Fibroblast of lung (primary cell): ENCODE results near the gene NAB1. TPM values are rescaled to one million over a fixed set of nuclear protein-coding genes. Genes with fewer than 3 reads are reported as not detected.
"Not testable (repeated sequence)": the region's sequence is repeated elsewhere in the genome, so short reads cannot be mapped to it uniquely, and the experiment has no call there.

Experiments used
- DNase-seq, 2 donors: peaks; one replicate each; pipeline versions ENCODE4 v3.0.0 to v3.0.0-alpha.2; 2010; ENCODE audit warnings: low read depth in 2 of 2
- H2AFZ ChIP-seq: 2 replicates; pipeline ENCODE4 v1.5.1; 2012; ENCODE audit warnings: low read length, control low read depth, inconsistent platforms
- H3K27ac ChIP-seq: 2 replicates; pipeline ENCODE4 v1.5.1; 2011; ENCODE audit warnings: low read length, control low read depth; ENCODE audit not compliant: insufficient read depth
- H3K27me3 ChIP-seq: 2 replicates; pipeline ENCODE4 v1.5.1; 2011; ENCODE audit warnings: mild to moderate bottlenecking, low read length; ENCODE audit not compliant: control insufficient read depth, insufficient read depth
- H3K36me3 ChIP-seq: 2 replicates; pipeline ENCODE4 v1.5.1; 2011; ENCODE audit warnings: low read length; ENCODE audit not compliant: control insufficient read depth, insufficient read depth
- H3K4me1 ChIP-seq: 2 replicates; pipeline ENCODE4 v1.5.1; 2011; ENCODE audit warnings: low read length; ENCODE audit not compliant: control insufficient read depth, insufficient read depth; ENCODE audit errors: extremely low read depth
- H3K4me2 ChIP-seq: 2 replicates; pipeline ENCODE4 v1.5.1; 2011; ENCODE audit warnings: low read length, control low read depth; ENCODE audit not compliant: insufficient read depth; ENCODE audit errors: extremely low read depth
- H3K4me3 ChIP-seq, 4 experiments: fragments of 200-600 bp in 1 of 4; sonication (generic) in 1 of 4; replicated peaks in 1 of 4; 2 replicates each; pipeline ENCODE4 v1.5.1; 2011 to 2016; ENCODE audit warnings: low read length in 4 of 4, low read depth in 3 of 4, mild to moderate bottlenecking in 3 of 4, control low read depth in 2 of 4, inconsistent platforms in 1 of 4, mixed read lengths in 1 of 4; ENCODE audit not compliant: insufficient read depth in 1 of 4; ENCODE audit errors: control extremely low read depth in 1 of 4
- H3K79me2 ChIP-seq: 2 replicates; pipeline ENCODE4 v1.5.1; 2012; ENCODE audit warnings: mild to moderate bottlenecking, low read length, inconsistent platforms; ENCODE audit not compliant: control insufficient read depth, insufficient read depth
- H3K9ac ChIP-seq: 2 replicates; pipeline ENCODE4 v1.5.1; 2011; ENCODE audit warnings: mild to moderate bottlenecking, low read length, control low read depth; ENCODE audit not compliant: insufficient read depth
- H3K9me3 ChIP-seq: 2 replicates; pipeline ENCODE4 v1.5.1; 2012; ENCODE audit warnings: low read depth, low read length; ENCODE audit not compliant: control insufficient read depth, insufficient read depth
- H4K20me1 ChIP-seq: 2 replicates; pipeline ENCODE4 v1.5.1; 2011; ENCODE audit warnings: low read length; ENCODE audit not compliant: control insufficient read depth, insufficient read depth; ENCODE audit errors: extremely low read depth
- EZH2 ChIP-seq: IDR thresholded peaks from 2 replicates; pipeline ENCODE4 v1.5.1; 2012; ENCODE audit warnings: low read length, control low read depth, mild to moderate bottlenecking; ENCODE audit errors: missing control alignments
- polyA plus RNA-seq, 2 donors: library from polyadenylated mRNA; depleted of rRNA in 1 of 2; stranded (reverse) in 1 of 2; unstranded in 1 of 2; fragments of >200 nt; gene quantifications; 2 replicates each; pipeline ENCODE4 v1.2.1, GENCODE V29; 2011 to 2012; ENCODE audit warnings: missing spikeins in 1 of 2
- total RNA-seq: library from RNA; depleted of rRNA; stranded (reverse); fragments of >200 nt; gene quantifications from 2 replicates; pipeline ENCODE4 v1.2.1, GENCODE V29; 2014
- TF ChIP-seq, protein P1 (sequence below), 2 donors: IDR thresholded peaks in 1 of 2; conservative IDR thresholded peaks in 1 of 2; 1 replicate in 1 of 2; 2 replicates in 1 of 2; pipeline ENCODE4 v1.5.1; 2011 to 2012; ENCODE audit warnings: low read length in 2 of 2, control low read depth in 1 of 2, inconsistent platforms in 1 of 2, low read depth in 1 of 2, mild to moderate bottlenecking in 1 of 2

The NAB1 gene
- total and polyA plus RNA-seq, 2 donors (not counting 1 experiment from before 2014, with no cell fraction given), result 18.3 to 46.6 TPM

DNA sequence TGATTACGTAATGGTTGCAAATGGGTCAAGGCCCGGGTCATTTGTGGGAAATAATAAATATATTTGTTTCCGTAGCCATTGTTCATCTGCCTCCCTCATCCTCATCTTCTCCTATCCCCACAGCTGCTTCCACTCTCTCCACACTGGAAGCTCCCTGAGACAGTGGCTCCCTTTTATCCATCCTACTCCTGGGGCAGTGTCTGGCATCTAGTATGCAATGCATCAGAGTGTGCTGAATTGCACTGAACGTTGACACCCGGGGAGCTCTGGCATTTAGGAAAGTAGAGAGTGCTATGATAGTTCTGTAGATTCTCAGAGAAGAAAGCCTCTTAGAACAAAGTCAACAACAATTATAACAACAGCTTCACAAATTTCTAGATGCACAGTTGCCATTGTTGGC, 45.5 kb upstream of the NAB1 start:
- no peaks in the 10 kb centered on the region for H3K27me3 ChIP-seq
- DNase-seq, result no peak
- no peaks in the 10 kb centered on the region for H4K20me1 ChIP-seq
- H3K4me2 ChIP-seq, result no peak overlapping the region
- no peak for TF ChIP-seq EZH2
- TF ChIP-seq, protein P1, sequence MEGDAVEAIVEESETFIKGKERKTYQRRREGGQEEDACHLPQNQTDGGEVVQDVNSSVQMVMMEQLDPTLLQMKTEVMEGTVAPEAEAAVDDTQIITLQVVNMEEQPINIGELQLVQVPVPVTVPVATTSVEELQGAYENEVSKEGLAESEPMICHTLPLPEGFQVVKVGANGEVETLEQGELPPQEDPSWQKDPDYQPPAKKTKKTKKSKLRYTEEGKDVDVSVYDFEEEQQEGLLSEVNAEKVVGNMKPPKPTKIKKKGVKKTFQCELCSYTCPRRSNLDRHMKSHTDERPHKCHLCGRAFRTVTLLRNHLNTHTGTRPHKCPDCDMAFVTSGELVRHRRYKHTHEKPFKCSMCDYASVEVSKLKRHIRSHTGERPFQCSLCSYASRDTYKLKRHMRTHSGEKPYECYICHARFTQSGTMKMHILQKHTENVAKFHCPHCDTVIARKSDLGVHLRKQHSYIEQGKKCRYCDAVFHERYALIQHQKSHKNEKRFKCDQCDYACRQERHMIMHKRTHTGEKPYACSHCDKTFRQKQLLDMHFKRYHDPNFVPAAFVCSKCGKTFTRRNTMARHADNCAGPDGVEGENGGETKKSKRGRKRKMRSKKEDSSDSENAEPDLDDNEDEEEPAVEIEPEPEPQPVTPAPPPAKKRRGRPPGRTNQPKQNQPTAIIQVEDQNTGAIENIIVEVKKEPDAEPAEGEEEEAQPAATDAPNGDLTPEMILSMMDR (conservative IDR thresholded peaks at IDR 0.05 in 1 of 2, IDR thresholded peaks at IDR 0.05 in 1 of 2; ENCODE audit: low read depth in 1 of 2, low read length in 2 of 2), result no peak
- H3K36me3 ChIP-seq, result no peaks in the 10 kb centered on the region
- no peaks in the 10 kb centered on the region for H3K79me2 ChIP-seq
- no peaks in the 10 kb centered on the region for H3K9me3 ChIP-seq
- no peaks in the 10 kb centered on the region for H3K4me1 ChIP-seq
- H3K4me3 ChIP-seq, result no peak overlapping the region
- no peak overlapping the region for H2AFZ ChIP-seq
- no peak overlapping the region for H3K27ac ChIP-seq
- no peak overlapping the region for H3K9ac ChIP-seq

DNA sequence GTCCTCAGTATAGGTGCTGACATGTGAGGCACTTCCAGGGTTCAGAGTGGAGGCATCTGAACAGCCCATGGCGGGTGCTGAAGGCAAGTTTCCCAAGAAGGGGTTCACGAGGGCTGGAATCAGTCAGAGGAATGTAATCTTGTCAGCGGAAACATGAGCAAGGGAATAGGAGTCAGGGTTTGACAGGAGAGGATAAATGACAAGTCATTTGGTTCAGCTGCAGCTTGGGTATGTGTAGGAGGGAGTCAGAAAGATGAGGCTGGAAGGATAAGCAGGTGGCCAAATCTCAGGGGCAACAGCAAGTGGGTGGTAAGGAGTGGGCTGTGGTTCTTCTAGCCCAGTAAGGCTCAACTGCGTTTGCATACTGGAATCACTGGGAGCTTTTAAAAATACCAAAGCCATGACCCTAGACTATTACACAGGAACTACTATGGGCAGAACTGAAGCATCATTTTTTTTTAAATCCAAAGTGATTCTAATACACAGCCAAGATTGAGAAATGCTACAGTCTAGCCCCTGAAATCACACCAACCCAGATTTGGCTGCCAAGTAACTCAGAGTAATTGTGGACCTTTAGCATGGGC, 41.8 kb upstream of the NAB1 start:
- Histone ChIP-seq H3K27ac (no peak overlapping the region), H3K9me3 (no peaks in the 10 kb centered on the region), H3K36me3 (no peaks in the 10 kb centered on the region), H3K4me2 (no peak overlapping the region), H3K4me1 (no peaks in the 10 kb centered on the region), H3K4me3 (no peak overlapping the region), H3K79me2 (no peaks in the 10 kb centered on the region), H4K20me1 (no peaks in the 10 kb centered on the region), H3K27me3 (no peaks in the 10 kb centered on the region), H3K9ac (no peak overlapping the region), H2AFZ (no peak overlapping the region)
- DNase-seq, result peak; percentile 32 to 99
- no peak for TF ChIP-seq EZH2
- TF ChIP-seq, protein P1 (conservative IDR thresholded peaks at IDR 0.05 in 1 of 2, IDR thresholded peaks at IDR 0.05 in 1 of 2; ENCODE audit: low read depth in 1 of 2, low read length in 2 of 2), result no peak

DNA sequence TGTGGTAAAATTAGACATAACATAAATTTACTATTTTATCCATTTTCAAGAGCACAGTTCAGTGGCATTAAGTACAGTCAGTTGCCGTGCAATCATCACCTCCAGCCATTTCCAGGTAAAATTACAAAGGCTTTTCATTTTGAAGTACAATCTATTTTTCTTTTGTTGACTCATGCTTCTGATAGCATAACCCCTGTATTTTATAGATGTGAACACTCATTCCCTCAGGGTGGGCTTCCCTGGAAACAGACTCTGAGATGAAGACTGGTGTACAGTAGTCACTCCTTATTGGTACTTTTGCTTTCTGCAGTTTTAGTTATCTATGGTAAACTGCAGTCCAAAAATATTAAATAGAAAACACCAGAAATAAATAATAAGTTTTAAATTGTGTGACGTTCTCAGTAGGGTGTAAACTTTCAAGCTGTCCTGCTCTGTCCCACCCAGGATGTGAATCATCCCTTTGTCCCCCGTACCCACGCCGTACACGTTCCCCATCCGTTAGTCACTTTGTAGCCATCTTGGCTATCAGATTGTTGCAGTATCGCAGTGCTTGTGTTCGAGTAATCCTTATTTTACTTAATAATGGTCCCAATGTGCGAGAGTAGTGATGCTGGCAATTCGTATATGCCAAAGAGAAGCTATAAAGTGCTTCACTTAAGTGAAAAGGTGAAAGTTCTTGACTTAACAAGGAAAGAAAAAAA, 41.1 kb upstream of the NAB1 start:
- H3K27ac ChIP-seq, result no peak overlapping the region
- H3K36me3 ChIP-seq, result no peaks in the 10 kb centered on the region
- no peaks in the 10 kb centered on the region for H3K4me1 ChIP-seq
- H3K4me3 ChIP-seq, result no peak overlapping the region
- no peaks in the 10 kb centered on the region for H4K20me1 ChIP-seq
- H3K27me3 ChIP-seq, result no peaks in the 10 kb centered on the region
- H3K4me2 ChIP-seq, result no peak overlapping the region
- H3K9ac ChIP-seq, result no peak overlapping the region
- TF ChIP-seq EZH2, result no peak
- TF ChIP-seq, protein P1 (conservative IDR thresholded peaks at IDR 0.05 in 1 of 2, IDR thresholded peaks at IDR 0.05 in 1 of 2; ENCODE audit: low read depth in 1 of 2, low read length in 2 of 2), result no peak
- no peaks in the 10 kb centered on the region for H3K9me3 ChIP-seq
- DNase-seq, result peak; percentile 17 to 89
- no peak overlapping the region for H2AFZ ChIP-seq
- no peaks in the 10 kb centered on the region for H3K79me2 ChIP-seq

DNA sequence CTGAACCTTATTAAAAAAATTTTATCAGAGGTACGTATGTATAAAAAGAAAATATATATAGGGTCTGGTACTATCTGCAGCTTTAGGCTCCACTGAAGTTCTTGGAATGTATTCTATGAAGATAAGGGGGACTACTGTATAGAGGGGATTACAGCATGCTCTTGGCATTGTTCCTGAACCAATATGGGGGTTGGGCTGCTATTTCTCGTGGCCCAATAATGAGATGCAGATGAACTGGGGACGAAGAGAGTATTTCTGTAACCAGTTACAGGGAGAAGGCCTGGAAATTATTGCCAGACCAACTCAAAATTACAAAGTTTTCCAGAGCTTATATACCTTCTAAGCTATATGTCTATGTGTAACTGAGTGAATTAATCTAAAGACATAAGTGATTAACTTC, 40.0 kb upstream of the NAB1 start:
- H3K36me3 ChIP-seq, H3K4me3 ChIP-seq, H3K27me3 ChIP-seq, H4K20me1 ChIP-seq, H3K27ac ChIP-seq, H3K9me3 ChIP-seq, H3K4me1 ChIP-seq, H2AFZ ChIP-seq, DNase-seq, H3K79me2 ChIP-seq, H3K9ac ChIP-seq, H3K4me2 ChIP-seq: not testable (repeated sequence)
